H9 (cell line): ENCODE measurements around the gene PIK3CD. TPM values are rescaled to one million over a fixed set of nuclear protein-coding genes. Genes with fewer than 3 reads are reported as not detected.

ENCODE experiments used
- DNase-seq: peaks from one replicate; pipeline ENCODE4 v3.0.0-alpha.2; 2017
- H2AFZ ChIP-seq: one replicate; pipeline ENCODE4 v1.6.1; 2013; ENCODE audit warnings: mild to moderate bottlenecking, low read length, control low read depth, moderate library complexity
- H2AK5ac ChIP-seq: 2 replicates; pipeline ENCODE4 v1.6.1; 2013; ENCODE audit warnings: low read length, control low read depth, mixed read lengths; ENCODE audit not compliant: insufficient read length
- H2BK120ac ChIP-seq: one replicate; pipeline ENCODE4 v1.6.1; 2013; ENCODE audit warnings: low read depth, mild to moderate bottlenecking, low read length, control low read depth, inconsistent platforms; ENCODE audit not compliant: poor library complexity, severe bottlenecking
- H2BK12ac ChIP-seq: 2 replicates; pipeline ENCODE4 v1.6.1; 2013; ENCODE audit warnings: low read length, control low read depth, mixed read lengths, low read depth; ENCODE audit not compliant: insufficient read length
- H2BK15ac ChIP-seq: 2 replicates; pipeline ENCODE4 v1.6.1; 2013; ENCODE audit warnings: low read depth, low read length, control low read depth
- H2BK20ac ChIP-seq: one replicate; pipeline ENCODE4 v1.6.1; 2013; ENCODE audit warnings: low read depth, mild to moderate bottlenecking, low read length, control low read depth, inconsistent platforms; ENCODE audit not compliant: poor library complexity, severe bottlenecking
- H2BK5ac ChIP-seq: 2 replicates; pipeline ENCODE4 v1.6.1; 2013; ENCODE audit warnings: low read length, control low read depth, mixed read lengths; ENCODE audit not compliant: insufficient read length
- H3K14ac ChIP-seq: 2 replicates; pipeline ENCODE4 v1.6.1; 2013; ENCODE audit warnings: low read length, control low read depth; ENCODE audit not compliant: insufficient read depth
- H3K18ac ChIP-seq: 2 replicates; pipeline ENCODE4 v1.6.1; 2013; ENCODE audit warnings: low read depth, mild to moderate bottlenecking, mixed read lengths, low read length, control low read depth; ENCODE audit not compliant: insufficient read length
- H3K23ac ChIP-seq: 2 replicates; pipeline ENCODE4 v1.6.1; 2013; ENCODE audit warnings: low read length, control low read depth, mixed read lengths, low read depth; ENCODE audit not compliant: insufficient read length
- H3K23me2 ChIP-seq: 2 replicates; pipeline ENCODE4 v1.6.1; 2013; ENCODE audit warnings: low read depth, mild to moderate bottlenecking, mixed read lengths, low read length, control low read depth; ENCODE audit not compliant: insufficient read length, poor library complexity, severe bottlenecking
- H3K27ac ChIP-seq: 2 replicates; pipeline ENCODE4 v1.5.1; 2013; ENCODE audit warnings: low read length, control low read depth, mixed read lengths, low read depth; ENCODE audit not compliant: insufficient read length
- H3K27me3 ChIP-seq: 2 replicates; pipeline ENCODE4 v1.6.1; 2013; ENCODE audit warnings: low read length, control low read depth, inconsistent platforms; ENCODE audit not compliant: insufficient read depth
- H3K4ac ChIP-seq: 2 replicates; pipeline ENCODE4 v1.6.1; 2013; ENCODE audit warnings: low read depth, mild to moderate bottlenecking, control low read depth, inconsistent platforms, low read length, moderate library complexity
- H3K4me1 ChIP-seq: 2 replicates; pipeline ENCODE4 v1.6.1; 2013; ENCODE audit warnings: low read length, control low read depth, inconsistent platforms; ENCODE audit not compliant: insufficient read depth
- H3K4me2 ChIP-seq: 2 replicates; pipeline ENCODE4 v1.6.1; 2013; ENCODE audit warnings: low read length, control low read depth, mixed read lengths; ENCODE audit not compliant: insufficient read length, insufficient read depth
- H3K56ac ChIP-seq: 2 replicates; pipeline ENCODE4 v1.6.1; 2013; ENCODE audit warnings: low read depth, mild to moderate bottlenecking, mixed read lengths, low read length, control low read depth; ENCODE audit not compliant: insufficient read length
- H3K79me1 ChIP-seq: 2 replicates; pipeline ENCODE4 v1.6.1; 2013; ENCODE audit warnings: low read depth, mild to moderate bottlenecking, moderate library complexity, low read length, control low read depth, inconsistent platforms; ENCODE audit not compliant: insufficient read depth, poor library complexity, severe bottlenecking
- H3K79me2 ChIP-seq: 2 replicates; pipeline ENCODE4 v1.6.1; 2013; ENCODE audit warnings: low read length, control low read depth, inconsistent platforms; ENCODE audit not compliant: insufficient read depth
- H3K9ac ChIP-seq: 2 replicates; pipeline ENCODE4 v1.6.1; 2013; ENCODE audit warnings: low read length, control low read depth, mixed read lengths; ENCODE audit not compliant: insufficient read length; ENCODE audit errors: extremely low read depth
- H3K9me3 ChIP-seq: one replicate; pipeline ENCODE4 v1.6.1; 2013; ENCODE audit warnings: low read depth, low read length, inconsistent platforms; ENCODE audit not compliant: control insufficient read depth
- H3T11ph ChIP-seq: one replicate; pipeline ENCODE4 v1.6.1; 2013; ENCODE audit warnings: mild to moderate bottlenecking, low read length, control low read depth, inconsistent platforms
- H4K20me1 ChIP-seq: one replicate; pipeline ENCODE4 v1.6.1; 2013; ENCODE audit not compliant: control insufficient read depth, insufficient read length, insufficient read depth
- H4K5ac ChIP-seq: 2 replicates; pipeline ENCODE4 v1.6.1; 2013; ENCODE audit warnings: low read depth, mild to moderate bottlenecking, mixed read lengths, low read length, control low read depth; ENCODE audit not compliant: insufficient read length
- H4K8ac ChIP-seq: replicated peaks from 2 replicates; pipeline ENCODE4 v1.6.1; 2013; ENCODE audit warnings: low read length, control low read depth, mixed read lengths, low read depth; ENCODE audit not compliant: insufficient read length
- H4K91ac ChIP-seq: 2 replicates; pipeline ENCODE4 v1.6.1; 2013; ENCODE audit warnings: low read depth, mild to moderate bottlenecking, moderate library complexity, mixed read lengths, low read length, control low read depth; ENCODE audit not compliant: insufficient read length
- H3K27ac Mint-ChIP-seq, 3 experiments: 2 replicates in 2 of 3; 3 replicates in 1 of 3; pipeline ENCODE4 v1.8.0; 2020 to 2021; ENCODE audit warnings: mixed read lengths in 3 of 3, mild to moderate bottlenecking in 1 of 3, moderate library complexity in 1 of 3
- H3K27me3 Mint-ChIP-seq: 2 replicates; pipeline ENCODE4 v1.8.0; 2021; ENCODE audit warnings: low read depth, mild to moderate bottlenecking, moderate library complexity, mixed read lengths
- H3K36me3 Mint-ChIP-seq, 3 experiments: 2 replicates in 2 of 3; 3 replicates in 1 of 3; pipeline ENCODE4 v1.8.0; 2020 to 2021; ENCODE audit warnings: low read depth in 3 of 3, mixed read lengths in 3 of 3; ENCODE audit not compliant: insufficient read depth in 1 of 3
- H3K4me1 Mint-ChIP-seq, 2 experiments: 2 replicates each; pipeline ENCODE4 v1.8.0; 2020; ENCODE audit warnings: mixed read lengths in 2 of 2
- H3K4me3 Mint-ChIP-seq, 2 experiments: 2 replicates in 1 of 2; 3 replicates in 1 of 2; pipeline ENCODE4 v1.8.0; 2020 to 2021; ENCODE audit warnings: mild to moderate bottlenecking in 2 of 2, mixed read lengths in 2 of 2, moderate library complexity in 1 of 2
- H3K9me3 Mint-ChIP-seq, 2 experiments: 2 replicates in 1 of 2; 3 replicates in 1 of 2; pipeline ENCODE4 v1.8.0; 2020; ENCODE audit warnings: mild to moderate bottlenecking in 2 of 2, mixed read lengths in 2 of 2, moderate library complexity in 1 of 2
- CTCF ChIP-seq: fragments of 200-600 bp; sonication (generic); conservative IDR thresholded peaks from 3 replicates; pipeline ENCODE4 v1.8.0; 2021; ENCODE audit warnings: antibody characterized with exemption, mild to moderate bottlenecking
- WGBS: extraction: QIAGEN DNeasy Blood & Tissue Kit; methylation state at CpG from one replicate; pipeline ENCODE4 v1.1.7; 2013; ENCODE audit warnings: missing lambda C conversion rate, low lambda C conversion rate, mixed read lengths; ENCODE audit not compliant: insufficient read length; ENCODE audit errors: extremely low coverage; 5-methylcytosine and 5-hydroxymethylcytosine counted together
- total RNA-seq: library from RNA; stranded (reverse); gene quantifications from 2 replicates; pipeline ENCODE4 v1.2.1, GENCODE V29; 2021

The PIK3CD gene
- total RNA-seq, 1 experiment from 2014 or later: 10.0 TPM

- no peaks in the 10 kb centered on the region for H3K9me3 ChIP-seq
- H3K4me1 ChIP-seq: peaks cover 3% of the 10 kb centered on the region; the same call in 1 of the 2 replicates
- H2BK120ac ChIP-seq: no peak overlapping the region
- H3K4ac ChIP-seq: no peak overlapping the region; the same call in 1 of the 2 replicates
- peaks cover 3% of the 10 kb centered on the region for H3K23me2 ChIP-seq
- Mint-ChIP-seq H3K9me3 (no peaks in the 10 kb centered on the region; a peak in 1 of 5 replicates), H3K27me3 (no peaks in the 10 kb centered on the region), H3K27ac (peak overlapping the region; percentile 74 to 96 (median 95)), H3K4me1 (peaks cover 29 to 44% of the 10 kb centered on the region in 2 experiments), H3K4me3 (peak overlapping the region in 1 of 2 experiments; percentile 62; a peak in 1 of 5 replicates), H3K36me3 (peaks cover 8 to 22% (median 9%) of the 10 kb centered on the region in 3 experiments; a peak in 6 of 7 replicates)
- no peak overlapping the region for H2BK15ac ChIP-seq
- no peaks in the 10 kb centered on the region for H3K79me1 ChIP-seq
- no peak overlapping the region for H4K8ac ChIP-seq
- no peak overlapping the region for H3K56ac ChIP-seq
- no peak overlapping the region; the same call in 1 of the 2 replicates for H3K14ac ChIP-seq
- H4K91ac ChIP-seq: peak overlapping the region; percentile 18
- H2AK5ac ChIP-seq: no peak overlapping the region
- no peak overlapping the region for H3T11ph ChIP-seq
- H3K9ac ChIP-seq: no peak overlapping the region
- no peak for DNase-seq
- H3K79me2 ChIP-seq: no peaks in the 10 kb centered on the region
- H3K18ac ChIP-seq: no peak overlapping the region
- H3K27ac ChIP-seq: no peak overlapping the region
- no peak overlapping the region for H2AFZ ChIP-seq
- no peak overlapping the region for H2BK12ac ChIP-seq
- H4K20me1 ChIP-seq: no peaks in the 10 kb centered on the region
- no peak overlapping the region for H2BK5ac ChIP-seq
- no peaks in the 10 kb centered on the region for H3K27me3 ChIP-seq
- no peak overlapping the region for H2BK20ac ChIP-seq
- no peak overlapping the region for H3K4me2 ChIP-seq
- H3K23ac ChIP-seq: no peak overlapping the region
- no CpG with 5 or more reads among the region's 10 CpGs for WGBS
- H4K5ac ChIP-seq: peak overlapping the region; percentile 31
- TF ChIP-seq CTCF: peak; percentile 22; the same call in 1 of the 3 replicates
Observed at GRCh38 chr1:9718006-9718680, 66.6 kb downstream of the PIK3CD start.
